Measurements from ENCODE around the gene CFAP90.

CFAP90 gene

DNA sequence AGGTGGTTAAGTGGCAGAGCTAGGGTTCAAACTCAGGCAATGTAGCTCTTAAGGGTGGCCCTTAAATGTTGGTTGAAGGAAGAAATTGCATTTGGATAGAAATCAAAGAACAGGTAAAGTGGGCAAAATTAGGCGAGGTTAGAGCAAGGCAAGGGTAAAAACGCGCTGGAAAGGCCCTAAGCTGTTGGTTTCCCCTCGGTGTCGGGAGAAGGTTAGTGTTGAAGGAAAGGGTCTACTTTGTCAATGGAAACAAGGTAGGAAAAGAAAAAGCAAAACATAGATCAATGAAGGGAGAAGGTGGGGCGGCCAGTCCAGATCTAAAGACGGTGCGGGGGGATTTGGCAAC is 17.5 kb upstream of the CFAP90 start:
- DNase-seq (ENCODE audit: low read depth), result no peak

DNA sequence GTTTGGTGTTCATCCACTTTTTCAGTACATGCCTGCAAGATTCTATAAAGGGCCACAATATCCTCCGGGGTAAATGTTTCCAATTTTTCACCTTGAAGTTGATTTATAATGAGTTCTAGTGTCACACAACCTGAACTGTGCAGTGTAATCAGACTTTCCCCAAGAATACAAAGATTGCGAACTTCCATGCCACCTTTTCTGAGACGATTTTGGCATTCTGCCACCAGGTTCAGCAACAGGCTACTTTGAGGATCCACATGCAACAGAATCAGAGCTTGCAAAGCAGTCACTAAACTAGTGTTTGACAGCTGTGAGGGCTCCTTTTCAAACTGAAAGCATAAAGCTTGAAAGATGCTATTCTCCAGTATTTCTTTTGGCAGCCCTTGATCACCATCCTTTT is 16.3 kb upstream of the CFAP90 start:
- no peak for DNase-seq (ENCODE audit: low read depth)

DNA sequence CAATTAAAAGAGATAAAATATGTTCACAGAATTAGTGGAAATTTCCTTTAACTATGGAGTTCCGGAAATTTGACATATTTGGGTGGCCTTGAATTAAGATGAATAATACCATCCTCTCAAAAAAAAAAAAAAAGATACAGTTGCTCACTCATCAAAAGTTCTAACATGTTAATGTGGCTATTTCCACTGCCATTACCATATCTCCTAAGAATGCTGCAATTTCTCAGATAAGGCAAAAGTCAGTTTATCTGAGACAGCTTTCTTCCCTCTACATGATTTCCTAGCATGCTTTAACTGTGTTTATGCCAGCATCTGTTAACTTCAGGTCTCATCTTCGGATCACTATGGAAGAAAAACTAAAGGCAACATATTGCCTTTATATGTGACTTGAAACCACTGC is 15.3 kb upstream of the CFAP90 start:
- no peak for DNase-seq (ENCODE audit: low read depth)

DNA sequence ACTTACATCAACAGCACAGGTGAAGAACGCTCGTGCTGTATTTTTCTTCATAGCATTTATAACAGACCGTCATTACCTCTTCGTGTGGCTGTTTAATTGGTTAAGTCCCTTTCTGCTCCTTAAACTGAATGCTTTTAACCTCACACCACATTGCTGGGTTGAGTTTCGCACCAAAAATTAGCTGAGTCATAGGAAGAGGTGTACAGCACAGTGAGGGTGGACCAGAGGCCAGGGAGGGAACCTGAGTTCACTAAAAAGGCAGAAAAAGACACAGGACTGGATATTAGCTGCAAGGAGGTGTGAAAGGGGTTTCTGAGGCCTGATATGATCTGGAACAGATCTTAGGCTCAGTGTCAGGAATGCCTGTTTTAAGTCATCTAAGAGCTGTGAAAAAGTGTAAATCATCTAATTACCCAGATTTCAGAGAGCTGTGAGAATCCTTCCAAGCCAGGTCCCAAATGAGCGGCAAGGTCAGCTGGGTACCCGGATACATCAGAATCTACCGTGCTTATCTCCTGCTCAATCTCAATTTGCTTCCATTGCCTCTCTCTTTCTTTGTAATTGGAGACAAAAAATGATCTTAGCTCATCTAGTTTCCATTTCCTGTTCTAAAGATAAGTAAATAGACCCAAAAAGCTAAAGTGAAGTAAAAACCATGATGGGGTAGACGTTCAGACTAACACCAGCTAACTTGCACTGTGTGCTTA is 7.1 kb upstream of the CFAP90 start:
- DNase-seq (ENCODE audit: low read depth), result no peak

DNA sequence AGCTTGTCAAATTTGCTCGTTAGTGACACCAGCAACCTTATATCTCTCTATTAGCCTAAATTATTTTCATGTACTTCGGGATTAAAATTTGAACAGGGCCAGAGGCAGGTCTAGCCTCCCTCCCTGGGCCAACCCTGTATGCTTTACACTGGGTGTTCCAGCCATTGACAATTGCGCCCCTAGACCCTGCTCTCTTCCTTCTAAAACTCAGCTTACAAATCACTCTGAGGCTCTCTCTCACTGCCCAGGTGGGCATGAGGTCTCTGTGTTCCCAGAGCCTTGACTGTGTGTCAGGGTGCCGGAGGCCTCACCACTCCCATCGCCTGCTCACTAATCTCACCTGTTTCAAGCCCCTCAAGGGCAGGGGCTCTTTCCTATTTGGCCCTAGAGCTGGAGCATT is 6.4 kb upstream of the CFAP90 start:
- no peak for DNase-seq (ENCODE audit: low read depth)

DNA sequence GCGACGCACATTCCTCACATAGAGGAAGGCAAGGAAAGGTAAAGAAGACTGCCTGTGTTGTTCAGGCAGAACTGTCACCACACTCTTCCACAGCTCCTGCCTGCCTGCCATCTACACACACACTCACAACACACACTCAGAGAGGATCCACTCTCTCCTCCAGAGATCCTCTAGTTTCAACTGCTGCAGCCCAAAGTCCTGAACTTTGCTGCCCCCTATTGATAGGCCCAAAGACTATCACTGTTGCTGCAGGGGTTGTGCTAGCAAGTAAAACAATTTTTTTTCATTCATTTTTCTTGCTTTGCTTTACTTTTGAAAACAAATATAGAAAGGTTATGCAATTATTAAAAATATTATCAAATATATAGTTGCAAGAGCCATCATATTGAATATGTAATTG is 5.9 kb upstream of the CFAP90 start:
- no peak for DNase-seq (ENCODE audit: low read depth)

DNA sequence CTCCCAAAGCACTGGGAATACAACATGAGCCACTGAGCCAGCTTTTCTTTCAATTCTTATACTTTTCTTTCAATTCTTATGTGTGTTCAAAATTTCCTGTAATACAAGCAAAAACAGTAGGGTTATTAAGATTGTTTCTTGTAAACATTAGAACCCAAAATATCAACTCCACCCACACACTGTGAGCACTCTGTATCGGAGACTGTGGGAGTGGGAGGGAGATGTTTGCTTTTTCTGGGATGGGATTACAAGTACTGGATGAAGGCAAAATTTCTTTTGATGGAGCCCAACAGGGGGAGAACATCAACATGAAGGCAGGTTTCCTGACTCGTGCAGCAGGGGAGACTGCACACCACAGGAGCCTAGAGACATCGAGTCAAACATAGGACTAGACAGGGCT is 4.7 kb upstream of the CFAP90 start:
- no peak for DNase-seq (ENCODE audit: low read depth)

DNA sequence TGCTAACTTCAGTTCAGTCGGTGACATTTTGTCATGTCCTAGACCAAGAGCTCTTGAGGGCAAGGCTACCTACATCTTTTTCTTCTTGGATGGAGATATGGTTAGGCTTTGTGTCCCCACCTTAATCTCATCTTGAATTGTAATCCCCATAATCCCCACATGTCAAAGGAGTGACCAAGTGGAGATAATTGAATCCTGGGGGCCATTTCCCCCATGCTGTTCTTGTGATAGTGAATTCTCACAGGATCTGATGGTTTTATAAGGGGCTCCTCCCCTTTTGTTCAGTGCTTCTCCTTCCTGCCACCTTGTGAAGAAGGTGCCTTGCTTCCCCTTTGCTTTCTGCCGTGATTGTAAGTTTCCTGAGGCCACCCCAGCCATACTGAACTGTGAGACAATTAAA is 2.1 kb upstream of the CFAP90 start:
- no peak for DNase-seq (ENCODE audit: low read depth)

DNA sequence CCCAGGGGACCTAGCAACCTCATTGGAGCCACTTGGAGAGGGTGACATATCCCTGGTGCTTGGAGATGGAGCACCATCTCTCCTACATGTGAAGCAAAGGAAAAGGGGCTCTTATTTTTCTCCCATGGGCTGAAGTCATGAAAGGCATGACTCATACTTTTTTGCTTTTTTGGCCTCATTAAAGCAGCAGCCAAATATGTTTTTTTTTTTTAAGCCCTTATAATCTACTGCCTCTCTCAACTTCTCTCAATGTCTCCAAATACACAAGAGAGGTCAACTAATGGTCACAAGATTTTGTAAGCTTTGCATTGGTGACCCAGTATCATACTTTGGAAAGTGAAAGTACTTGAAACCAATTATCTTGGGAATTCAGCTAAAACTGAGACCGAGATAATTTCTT is 1.6 kb upstream of the CFAP90 start:
- no peak for DNase-seq (ENCODE audit: low read depth)

DNA sequence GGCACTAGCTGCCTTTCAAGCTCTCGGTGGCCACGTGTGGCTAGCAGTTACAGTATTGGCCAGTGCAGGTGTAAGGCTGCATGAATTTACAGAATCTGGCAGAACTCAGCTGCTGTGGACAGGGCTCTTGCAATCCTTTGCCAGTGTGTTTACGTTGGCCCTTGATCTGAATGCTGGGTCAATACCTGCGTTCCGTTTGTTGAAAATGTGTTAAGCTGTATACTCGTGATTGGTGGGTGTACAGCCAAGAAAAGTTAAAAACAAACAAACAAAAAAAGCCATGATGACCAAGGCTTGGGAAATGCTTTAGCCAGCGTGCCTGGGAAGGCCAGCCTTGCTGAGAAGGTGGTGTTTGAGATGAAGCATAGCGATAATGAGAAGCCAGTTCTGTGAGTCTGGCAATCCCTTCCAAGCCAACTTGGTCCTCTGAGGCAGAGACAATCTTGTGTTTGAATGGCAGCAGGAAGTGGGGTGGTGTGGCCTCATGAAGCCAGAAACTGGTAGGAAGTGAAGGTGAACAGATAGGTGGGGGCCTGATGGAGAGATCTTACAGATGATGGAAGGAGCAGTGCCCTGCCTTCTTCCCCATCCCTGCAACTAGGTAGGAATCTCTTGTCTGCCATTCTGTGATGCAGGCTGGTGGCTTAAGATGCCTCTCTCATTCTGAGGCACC is 820 bp upstream of the CFAP90 start:
- no peak for DNase-seq (ENCODE audit: low read depth)

DNA sequence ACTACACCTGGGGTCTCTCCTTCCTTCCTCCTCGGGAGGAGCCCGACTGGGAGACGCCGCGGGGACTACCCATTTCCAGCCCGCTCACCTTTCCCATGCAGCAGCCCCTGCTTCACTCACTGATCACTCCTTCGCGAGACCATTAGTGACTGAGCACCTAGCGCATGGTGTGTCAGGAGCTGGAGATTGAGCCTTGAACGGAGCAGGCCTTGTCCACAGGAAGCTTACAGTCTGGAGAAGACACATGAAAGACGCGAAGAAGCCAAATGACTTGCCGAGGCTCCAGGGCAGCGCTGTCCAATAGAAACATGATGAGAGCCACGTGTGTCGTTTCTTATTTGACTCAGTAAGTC is 283 bp upstream of the CFAP90 start:
- no peak for DNase-seq (ENCODE audit: low read depth)

DNA sequence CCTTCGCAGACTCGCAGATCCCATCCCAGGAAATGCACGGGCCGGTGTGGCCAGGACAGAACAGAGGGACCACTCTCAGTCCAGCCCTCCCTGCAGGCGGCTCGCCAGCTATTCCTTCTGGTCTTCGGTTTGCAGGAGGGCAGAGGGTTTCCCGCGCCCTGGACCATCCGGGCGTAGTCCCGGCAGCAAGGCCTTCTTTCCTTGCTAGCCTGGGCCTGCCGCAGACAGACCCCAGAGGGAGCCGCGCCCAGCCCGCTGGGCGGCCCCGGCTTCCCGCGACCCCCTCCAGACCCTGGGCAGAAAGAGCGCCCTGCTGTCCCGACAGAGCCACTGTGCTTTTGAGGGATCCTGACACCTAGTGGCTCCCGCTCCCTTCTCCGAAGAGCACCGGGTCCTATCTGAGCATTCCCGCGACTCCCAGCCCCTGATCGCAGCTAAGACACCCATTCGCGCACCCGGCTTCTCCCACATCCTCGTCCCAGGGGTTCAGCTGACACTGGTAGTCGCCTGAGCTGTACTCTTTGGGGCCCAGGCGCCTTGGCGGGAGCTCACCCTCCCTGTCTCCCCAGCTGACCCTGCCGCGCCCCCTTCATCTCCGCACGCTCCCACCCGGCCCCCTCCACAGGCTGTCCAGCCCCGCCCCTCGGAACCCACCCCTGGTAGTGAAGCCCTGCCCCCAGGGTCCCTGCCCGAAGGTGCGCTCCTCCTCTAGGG is 1.1 kb downstream of the CFAP90 start:
- no peak for DNase-seq (ENCODE audit: low read depth)

DNA sequence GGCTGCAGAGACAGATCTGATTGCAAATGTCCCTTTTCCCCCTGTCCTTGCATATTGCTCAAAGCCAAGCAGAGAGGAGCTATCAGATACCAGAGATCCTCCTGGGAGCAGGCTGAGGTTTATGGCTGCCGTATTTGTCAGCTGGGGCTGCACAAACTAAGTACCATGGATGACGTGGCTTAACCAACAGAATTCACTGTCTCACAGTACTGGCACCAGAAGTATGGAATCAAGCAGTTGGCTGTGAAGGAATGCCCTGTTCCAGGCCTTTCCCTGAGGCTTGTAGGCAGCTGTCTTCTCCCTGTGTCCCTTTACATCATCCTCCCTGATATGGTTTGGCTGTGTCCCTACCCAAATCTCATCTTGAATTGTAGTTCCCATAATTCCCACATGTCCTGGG is 2.6 kb downstream of the CFAP90 start:
- no peak for DNase-seq (ENCODE audit: low read depth)

DNA sequence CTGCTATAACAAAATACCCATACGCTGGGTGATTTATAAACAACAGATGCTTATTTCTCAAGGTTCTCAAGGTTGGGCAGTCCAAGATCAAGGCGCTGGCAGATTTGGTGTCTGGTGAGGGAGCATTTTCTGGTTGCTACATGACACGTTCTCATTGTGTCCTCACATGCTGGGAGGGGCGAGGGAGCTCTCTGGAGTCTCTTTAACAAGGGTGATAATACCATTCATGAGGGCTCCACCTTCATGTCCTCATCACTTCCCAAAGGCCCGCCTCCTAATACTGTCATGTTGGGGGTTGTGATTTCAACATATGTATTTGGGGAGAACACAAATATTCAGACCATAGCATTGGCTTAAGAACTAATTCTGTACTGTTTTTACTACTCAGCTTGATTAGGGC is 4.6 kb downstream of the CFAP90 start:
- no peak for DNase-seq (ENCODE audit: low read depth)

DNA sequence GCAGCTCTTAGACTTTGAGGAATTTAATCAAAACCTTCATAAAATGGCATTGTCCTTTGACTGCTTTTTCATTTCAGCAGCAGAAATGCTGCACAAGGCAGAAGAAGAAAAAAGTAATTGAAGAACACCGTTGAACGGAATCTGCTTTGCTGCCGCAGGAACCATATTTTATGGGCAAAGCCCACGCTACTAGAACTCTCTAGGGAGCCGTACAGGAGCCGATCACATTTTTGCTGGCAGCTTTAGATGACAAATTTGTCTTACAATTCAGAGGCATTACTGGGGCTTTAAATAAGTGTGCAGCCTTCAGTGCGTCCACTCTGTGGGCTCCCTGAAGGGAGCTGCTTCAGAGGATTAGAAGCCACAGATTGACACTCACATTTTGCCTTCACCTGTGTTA is 5.4 kb downstream of the CFAP90 start:
- DNase-seq (ENCODE audit: low read depth), result no peak

DNA sequence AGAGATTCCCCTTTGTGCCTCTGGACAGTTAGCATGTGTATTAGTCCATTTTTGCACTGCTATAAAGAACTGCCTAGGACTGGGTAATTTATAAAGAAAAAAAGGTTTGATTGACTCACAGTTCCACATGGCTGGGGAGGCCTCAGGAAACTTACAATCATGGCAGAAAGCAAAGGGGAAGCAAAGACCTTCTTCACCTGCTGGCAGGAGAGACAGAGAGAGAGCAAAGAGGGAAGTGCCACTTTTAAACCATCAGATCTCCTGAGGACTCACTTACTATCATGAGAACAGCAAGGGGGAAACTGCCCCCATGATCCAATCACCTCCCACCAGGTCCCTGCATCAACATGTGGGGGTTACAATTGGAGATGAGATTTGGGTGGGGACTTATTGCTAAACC is 6.0 kb downstream of the CFAP90 start:
- DNase-seq (ENCODE audit: low read depth), result no peak

DNA sequence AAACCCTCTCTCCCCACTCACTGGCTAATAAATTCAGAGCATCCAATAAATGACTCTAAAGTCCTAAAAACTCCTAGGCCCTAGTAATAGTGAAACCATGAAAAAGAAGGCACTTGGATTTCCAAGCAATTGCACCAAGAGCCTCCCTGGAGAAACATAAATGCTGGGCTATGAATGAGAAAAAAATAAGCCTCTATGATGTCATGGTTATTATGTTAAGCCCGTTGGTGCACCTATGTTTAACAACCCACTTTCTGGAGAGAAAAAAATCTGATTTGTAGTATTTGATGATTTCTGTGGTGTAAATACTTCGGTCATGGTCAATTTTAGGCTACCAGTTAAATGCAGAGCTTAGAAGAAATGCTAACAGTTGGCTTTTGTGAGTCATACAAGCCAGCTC is 8.4 kb downstream of the CFAP90 start:
- no peak for DNase-seq (ENCODE audit: low read depth)

DNA sequence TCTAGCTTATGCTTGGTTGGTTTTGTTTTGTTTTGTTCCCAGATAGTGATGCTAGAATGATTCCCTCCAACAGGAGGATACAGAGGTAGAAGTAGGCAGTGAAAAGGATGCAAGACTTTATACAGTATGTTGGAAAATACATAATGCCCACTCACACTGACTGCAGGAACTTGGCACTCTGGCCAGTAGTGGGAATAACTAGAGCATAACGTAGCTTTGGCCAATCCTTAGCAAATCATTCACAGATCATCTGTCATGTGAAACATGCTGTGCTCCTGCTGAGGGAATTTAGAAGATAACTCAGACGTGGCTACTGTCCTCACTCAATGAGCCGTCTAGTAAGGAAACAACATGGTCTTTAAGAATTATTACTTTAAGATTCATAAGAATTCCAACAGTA is 13.5 kb downstream of the CFAP90 start:
- no peak for DNase-seq (ENCODE audit: low read depth)

DNA sequence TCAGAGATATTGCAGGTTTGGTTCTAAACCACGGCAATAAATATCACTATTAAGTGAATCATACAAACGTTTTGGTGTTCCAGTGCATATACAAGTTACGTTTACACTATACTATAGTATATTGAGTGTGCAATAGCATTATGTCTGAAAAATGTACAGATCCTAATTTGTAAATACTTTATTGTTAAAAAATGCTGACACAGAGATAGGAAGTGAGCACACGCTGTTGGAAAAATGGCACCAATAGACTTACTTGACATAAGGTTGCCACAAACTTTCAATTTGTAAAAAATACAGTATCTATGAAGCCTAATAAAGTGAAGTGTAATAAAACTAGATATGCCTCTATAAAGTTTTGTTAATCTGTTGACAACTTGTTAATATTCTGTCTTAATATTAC is 16.0 kb downstream of the CFAP90 start:
- no peak for DNase-seq (ENCODE audit: low read depth)

DNA sequence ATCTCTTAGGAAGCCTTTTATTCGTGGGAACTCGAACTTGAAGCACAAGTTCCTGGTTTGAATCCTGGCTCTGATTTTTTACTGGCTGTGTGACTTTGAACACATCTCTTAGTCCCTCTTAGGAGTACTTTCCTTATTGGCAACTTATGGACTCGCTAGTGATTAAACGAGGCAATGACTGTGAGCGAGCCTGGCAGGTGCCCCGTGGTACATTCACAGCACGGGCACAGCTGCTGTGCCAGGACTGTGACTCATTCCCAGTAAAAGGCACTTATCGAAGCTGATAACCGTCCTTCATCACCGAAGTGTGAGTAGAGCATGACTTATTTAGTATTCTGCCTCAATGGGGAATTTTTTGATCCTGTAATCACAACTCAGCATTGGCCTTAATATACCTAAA is 22.7 kb downstream of the CFAP90 start:
- DNase-seq (ENCODE audit: low read depth), result no peak

DNA sequence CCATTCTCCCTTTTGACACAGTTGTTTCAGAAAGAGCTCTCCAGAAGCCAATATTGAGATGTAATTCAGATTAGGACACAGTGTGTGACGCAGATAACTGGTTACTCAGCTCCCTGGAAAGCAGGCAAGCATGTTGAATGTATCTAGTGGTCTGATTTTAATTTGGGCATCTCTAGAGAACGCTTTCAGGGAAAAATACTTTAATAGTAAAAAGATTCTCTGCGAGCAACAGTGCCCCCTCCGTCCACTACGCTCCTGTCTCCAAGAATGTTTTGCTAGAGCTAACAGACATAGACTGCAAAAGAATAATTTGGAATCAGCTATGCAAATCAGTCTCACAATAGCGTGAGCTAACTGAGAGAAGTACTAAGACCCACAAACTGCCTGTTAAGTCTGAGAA is 23.3 kb downstream of the CFAP90 start:
- DNase-seq (ENCODE audit: low read depth), result no peak

DNA sequence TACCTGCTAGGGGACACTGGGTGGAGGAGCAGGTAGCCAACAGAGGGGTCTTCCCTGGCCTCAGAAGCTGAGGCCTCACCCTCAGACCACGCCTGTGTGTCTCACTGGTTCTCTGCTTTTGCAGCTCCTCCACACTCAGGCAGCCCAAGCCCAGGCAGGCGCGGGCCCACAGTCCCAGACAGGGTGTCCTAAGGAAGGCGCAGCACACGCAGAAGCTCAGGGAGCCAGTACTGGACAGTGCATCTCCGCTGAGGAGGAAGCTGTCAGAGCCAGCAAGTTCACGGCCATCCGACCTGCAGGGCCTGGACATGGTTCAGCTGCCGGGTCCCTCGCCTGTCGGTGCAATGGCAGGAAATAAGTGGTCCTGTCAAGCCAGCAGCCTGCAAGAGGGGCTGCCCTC is 25.3 kb downstream of the CFAP90 start:
- DNase-seq (ENCODE audit: low read depth), result no peak

DNA sequence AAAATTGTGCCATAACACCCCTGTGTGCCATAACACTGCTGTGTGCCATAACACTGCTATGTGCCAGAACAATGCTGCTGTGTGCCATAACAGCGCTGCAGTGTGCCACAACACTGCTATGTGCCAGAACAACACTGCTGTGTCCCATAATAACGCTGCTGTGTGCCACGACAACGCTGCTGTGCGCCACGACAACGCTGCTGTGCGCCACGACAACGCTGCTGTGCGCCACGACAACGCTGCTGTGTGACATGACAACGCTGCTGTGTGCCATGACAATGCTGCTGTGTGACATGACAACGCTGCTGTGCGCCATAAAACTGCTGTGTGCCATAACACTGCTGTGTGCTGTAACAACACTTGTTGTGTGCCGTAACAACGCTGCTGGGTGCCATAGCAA is 25.9 kb downstream of the CFAP90 start:
- no peak for DNase-seq (ENCODE audit: low read depth)

DNA sequence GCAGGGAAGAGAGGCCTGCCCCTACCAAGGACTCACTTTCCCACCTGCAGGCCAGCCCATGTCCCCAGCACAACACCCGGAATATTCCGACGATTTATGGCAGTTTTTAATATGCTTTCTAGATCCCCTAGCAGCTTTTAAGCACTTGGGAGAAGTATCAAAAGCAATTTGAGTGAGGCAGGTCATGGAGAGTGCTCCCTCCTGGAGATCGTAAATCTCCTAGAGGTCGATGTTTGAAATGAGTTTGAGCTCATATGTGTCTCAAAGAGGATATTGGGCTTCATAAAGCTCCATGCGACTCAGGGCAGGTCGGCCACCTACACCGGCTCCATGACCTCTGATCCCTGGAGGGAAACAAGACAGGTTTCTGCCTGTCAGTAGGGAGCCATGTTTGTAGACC is 27.3 kb downstream of the CFAP90 start:
- DNase-seq (ENCODE audit: low read depth), result no peak

All from stimulated activated CD8-positive, alpha-beta memory T cell treated with anti-CD3 and anti-CD28 coated beads, Interleukin-15, amount 100 ng/mL, for 1 hour (primary cell).